OCI-LY3 (cell line): ENCODE measurements around the gene BEGAIN.

Experiments
- H2AFZ ChIP-seq: fragments of 200-600, 300-600 bp; shearing (Covaris generic); 2 replicates; pipeline ENCODE4 v1.6.0; 2014; ENCODE audit warnings: antibody characterized with exemption, low read depth, low read length
- H3K27ac ChIP-seq: fragments of 200-600, 300-600 bp; sonication (generic); 2 replicates; pipeline ENCODE4 v1.5.1; 2014; ENCODE audit warnings: mild to moderate bottlenecking, low read length, moderate library complexity, mixed read lengths
- H3K27me3 ChIP-seq: fragments of 200-600, 300-600 bp; sonication (generic); 2 replicates; pipeline ENCODE4 v1.6.1; 2014; ENCODE audit warnings: low read depth, low read length, mixed read lengths
- H3K36me3 ChIP-seq: fragments of 200-600, 300-600 bp; sonication (generic); replicated peaks from 2 replicates; pipeline ENCODE3; 2014; ENCODE audit warnings: low read depth, low read length, mixed read lengths
- H3K4me1 ChIP-seq: fragments of 300-600, 200-600 bp; sonication (generic); 2 replicates; pipeline ENCODE4 v1.6.1; 2014; ENCODE audit warnings: low read length, mixed read lengths
- H3K4me2 ChIP-seq: fragments of 200-600, 300-600 bp; sonication (generic); 2 replicates; pipeline ENCODE4 v1.6.1; 2014; ENCODE audit warnings: low read length, mixed read lengths
- H3K4me3 ChIP-seq: fragments of 300-600, 200-600 bp; sonication (generic); 2 replicates; pipeline ENCODE4 v1.5.1; 2014; ENCODE audit warnings: antibody characterized with exemption, mild to moderate bottlenecking, low read length, moderate library complexity
- H3K79me2 ChIP-seq: fragments of 300-600, 200-600 bp; shearing (Covaris generic); 2 replicates; pipeline ENCODE4 v1.6.1; 2014; ENCODE audit warnings: mild to moderate bottlenecking, low read length, mixed read lengths
- H3K9ac ChIP-seq: fragments of 300-600, 200-600 bp; shearing (Covaris generic); 2 replicates; pipeline ENCODE4 v1.6.0; 2014; ENCODE audit warnings: mild to moderate bottlenecking, low read length, moderate library complexity
- H3K9me3 ChIP-seq: fragments of 200-600, 300-600 bp; shearing (Covaris generic); 2 replicates; pipeline ENCODE4 v1.6.1; 2014; ENCODE audit warnings: low read length, mixed read lengths; ENCODE audit not compliant: insufficient read depth
- H4K20me1 ChIP-seq: fragments of 200-600, 300-600 bp; sonication (generic); 2 replicates; pipeline ENCODE4 v1.6.1; 2016; ENCODE audit warnings: low read length, mixed read lengths; ENCODE audit not compliant: insufficient read depth
- EZH2phosphoT487 ChIP-seq: fragments of 200-600 bp; shearing (Covaris generic); IDR thresholded peaks from 2 replicates; pipeline ENCODE4 v1.6.1; 2018; ENCODE audit warnings: antibody characterized with exemption, mixed run types, low read depth
- TF ChIP-seq, protein P1 (sequence below): fragments of 200-600, 300-600 bp; sonication (generic); IDR thresholded peaks from 2 replicates; pipeline ENCODE4 v1.5.1; 2014; ENCODE audit warnings: antibody characterized with exemption, low read length, low read depth

Gene BEGAIN

GRCh38 chr14:100603341-100604120, 16.3 kb upstream of the BEGAIN start:
- Histone ChIP-seq H3K4me3 (no peak overlapping the region), H3K36me3 (no peaks in the 10 kb centered on the region), H3K27me3 (peaks cover 17% of the 10 kb centered on the region), H3K9ac (no peak overlapping the region), H3K4me1 (no peaks in the 10 kb centered on the region), H3K9me3 (peaks cover 4% of the 10 kb centered on the region; the same call in 1 of the 2 replicates), H2AFZ (no peak overlapping the region), H4K20me1 (no peaks in the 10 kb centered on the region), H3K27ac (no peak overlapping the region), H3K4me2 (no peak overlapping the region), H3K79me2 (no peaks in the 10 kb centered on the region)
- no peak for TF ChIP-seq EZH2phosphoT487
- TF ChIP-seq, protein P1, sequence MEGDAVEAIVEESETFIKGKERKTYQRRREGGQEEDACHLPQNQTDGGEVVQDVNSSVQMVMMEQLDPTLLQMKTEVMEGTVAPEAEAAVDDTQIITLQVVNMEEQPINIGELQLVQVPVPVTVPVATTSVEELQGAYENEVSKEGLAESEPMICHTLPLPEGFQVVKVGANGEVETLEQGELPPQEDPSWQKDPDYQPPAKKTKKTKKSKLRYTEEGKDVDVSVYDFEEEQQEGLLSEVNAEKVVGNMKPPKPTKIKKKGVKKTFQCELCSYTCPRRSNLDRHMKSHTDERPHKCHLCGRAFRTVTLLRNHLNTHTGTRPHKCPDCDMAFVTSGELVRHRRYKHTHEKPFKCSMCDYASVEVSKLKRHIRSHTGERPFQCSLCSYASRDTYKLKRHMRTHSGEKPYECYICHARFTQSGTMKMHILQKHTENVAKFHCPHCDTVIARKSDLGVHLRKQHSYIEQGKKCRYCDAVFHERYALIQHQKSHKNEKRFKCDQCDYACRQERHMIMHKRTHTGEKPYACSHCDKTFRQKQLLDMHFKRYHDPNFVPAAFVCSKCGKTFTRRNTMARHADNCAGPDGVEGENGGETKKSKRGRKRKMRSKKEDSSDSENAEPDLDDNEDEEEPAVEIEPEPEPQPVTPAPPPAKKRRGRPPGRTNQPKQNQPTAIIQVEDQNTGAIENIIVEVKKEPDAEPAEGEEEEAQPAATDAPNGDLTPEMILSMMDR = no peak

DNA sequence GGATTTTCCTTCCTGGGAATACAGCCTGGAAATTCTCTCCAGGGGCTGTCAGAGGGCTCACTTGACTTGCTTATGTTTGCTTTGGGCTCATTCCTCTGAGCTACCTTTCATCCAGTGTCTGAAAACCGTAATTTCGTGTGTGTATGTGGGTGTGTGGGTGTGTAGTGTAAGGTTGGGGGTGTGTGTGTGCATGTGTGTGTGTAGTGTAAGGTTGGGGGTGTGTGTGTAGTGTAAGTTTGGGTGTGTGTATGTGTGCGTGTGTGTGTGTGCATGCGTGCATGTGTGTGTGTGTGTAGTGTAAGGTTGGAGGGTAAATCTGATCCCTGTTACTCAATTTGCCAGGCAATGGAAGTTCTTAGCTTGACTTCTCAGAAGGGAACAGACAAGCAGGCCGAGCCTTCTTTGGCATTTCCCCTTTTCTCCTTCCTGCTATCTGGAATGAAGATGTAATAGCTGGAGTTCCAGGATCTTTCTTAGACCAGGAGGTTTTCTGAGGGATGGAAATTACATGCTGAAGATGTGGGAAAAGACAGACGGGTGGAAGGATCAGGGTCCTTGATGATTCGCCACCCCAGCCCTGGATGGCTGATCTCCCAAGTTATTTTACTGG, 15.5 kb upstream of the BEGAIN start:
- Histone ChIP-seq H3K79me2 (no peaks in the 10 kb centered on the region), H3K4me2 (no peak overlapping the region), H3K9ac (no peak overlapping the region), H2AFZ (no peak overlapping the region), H3K27ac (no peak overlapping the region), H3K4me1 (no peaks in the 10 kb centered on the region), H4K20me1 (no peaks in the 10 kb centered on the region), H3K4me3 (no peak overlapping the region), H3K36me3 (no peaks in the 10 kb centered on the region), H3K9me3 (peaks cover 4% of the 10 kb centered on the region; the same call in 1 of the 2 replicates), H3K27me3 (peaks cover 23% of the 10 kb centered on the region)
- TF ChIP-seq, protein P1 = no peak
- no peak for TF ChIP-seq EZH2phosphoT487

GRCh38 chr14:100601914-100602313, 14.7 kb upstream of the BEGAIN start:
- TF ChIP-seq, protein P1 = no peak
- no peak for TF ChIP-seq EZH2phosphoT487
- Histone ChIP-seq H3K4me3 (no peak overlapping the region), H2AFZ (no peak overlapping the region), H3K36me3 (no peaks in the 10 kb centered on the region), H3K9me3 (peaks cover 4% of the 10 kb centered on the region; the same call in 1 of the 2 replicates), H3K9ac (no peak overlapping the region), H3K79me2 (no peaks in the 10 kb centered on the region), H4K20me1 (no peaks in the 10 kb centered on the region), H3K4me1 (no peaks in the 10 kb centered on the region), H3K4me2 (no peak overlapping the region), H3K27me3 (peaks cover 23% of the 10 kb centered on the region), H3K27ac (no peak overlapping the region)

DNA sequence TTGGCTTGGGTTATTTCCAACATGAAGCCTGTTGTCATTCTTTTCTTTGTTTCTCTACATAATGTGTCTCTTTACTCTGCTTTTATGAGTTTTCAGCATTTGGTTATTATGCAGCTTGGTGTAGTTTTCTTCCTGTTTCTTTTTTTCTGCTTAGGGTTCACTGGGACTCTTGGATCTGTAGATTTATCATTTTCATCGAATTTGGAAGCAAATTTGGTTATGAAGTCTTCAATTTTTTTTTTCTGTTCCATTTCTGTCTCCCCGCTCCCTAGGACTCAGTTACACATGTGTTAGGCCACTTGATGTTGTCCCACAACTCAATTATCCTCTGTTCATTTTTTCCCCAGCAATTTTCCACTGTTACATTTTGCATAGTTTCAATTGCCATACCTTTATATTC, 13.8 kb upstream of the BEGAIN start:
- no peak overlapping the region for H3K9ac ChIP-seq
- no peaks in the 10 kb centered on the region for H3K36me3 ChIP-seq
- H3K4me1 ChIP-seq = no peaks in the 10 kb centered on the region
- H2AFZ ChIP-seq = no peak overlapping the region
- H3K9me3 ChIP-seq = peaks cover 4% of the 10 kb centered on the region; the same call in 1 of the 2 replicates
- TF ChIP-seq EZH2phosphoT487 = no peak
- TF ChIP-seq, protein P1 = no peak
- no peak overlapping the region for H3K4me3 ChIP-seq
- H3K79me2 ChIP-seq = no peaks in the 10 kb centered on the region
- no peaks in the 10 kb centered on the region for H4K20me1 ChIP-seq
- peaks cover 20% of the 10 kb centered on the region for H3K27me3 ChIP-seq
- H3K4me2 ChIP-seq = no peak overlapping the region
- no peak overlapping the region for H3K27ac ChIP-seq
